Activated naive CD4-positive, alpha-beta T cell treated with Interleukin-2 at 50 U/mL for 16 hours (primary cell): Measurements from ENCODE around the gene RNPEP.
A peak's percentile ranks its signal among the peaks of the same experiment; 100 is the strongest.
"Not testable (repeated sequence)": the region's sequence is repeated elsewhere in the genome, so short reads cannot be mapped to it uniquely, and the experiment has no call there.

Source experiments
- DNase-seq: peaks from one replicate; pipeline ENCODE4 v3.0.0-alpha.2; 2020

Gene RNPEP, protein sequence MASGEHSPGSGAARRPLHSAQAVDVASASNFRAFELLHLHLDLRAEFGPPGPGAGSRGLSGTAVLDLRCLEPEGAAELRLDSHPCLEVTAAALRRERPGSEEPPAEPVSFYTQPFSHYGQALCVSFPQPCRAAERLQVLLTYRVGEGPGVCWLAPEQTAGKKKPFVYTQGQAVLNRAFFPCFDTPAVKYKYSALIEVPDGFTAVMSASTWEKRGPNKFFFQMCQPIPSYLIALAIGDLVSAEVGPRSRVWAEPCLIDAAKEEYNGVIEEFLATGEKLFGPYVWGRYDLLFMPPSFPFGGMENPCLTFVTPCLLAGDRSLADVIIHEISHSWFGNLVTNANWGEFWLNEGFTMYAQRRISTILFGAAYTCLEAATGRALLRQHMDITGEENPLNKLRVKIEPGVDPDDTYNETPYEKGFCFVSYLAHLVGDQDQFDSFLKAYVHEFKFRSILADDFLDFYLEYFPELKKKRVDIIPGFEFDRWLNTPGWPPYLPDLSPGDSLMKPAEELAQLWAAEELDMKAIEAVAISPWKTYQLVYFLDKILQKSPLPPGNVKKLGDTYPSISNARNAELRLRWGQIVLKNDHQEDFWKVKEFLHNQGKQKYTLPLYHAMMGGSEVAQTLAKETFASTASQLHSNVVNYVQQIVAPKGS

GRCh38 chr1:201982623-201983379, at the start of gene RNPEP:
Gene RNPEP, plus strand, starts transcription at chr1:201982648. Its CDS starts 19 bp downstream, at chr1:201982667.
- DNase-seq, result peak; percentile 58

GRCh38 chr1:201933840-201934430, 48.5 kb upstream of the RNPEP start:
- DNase-seq, result no peak

DNA sequence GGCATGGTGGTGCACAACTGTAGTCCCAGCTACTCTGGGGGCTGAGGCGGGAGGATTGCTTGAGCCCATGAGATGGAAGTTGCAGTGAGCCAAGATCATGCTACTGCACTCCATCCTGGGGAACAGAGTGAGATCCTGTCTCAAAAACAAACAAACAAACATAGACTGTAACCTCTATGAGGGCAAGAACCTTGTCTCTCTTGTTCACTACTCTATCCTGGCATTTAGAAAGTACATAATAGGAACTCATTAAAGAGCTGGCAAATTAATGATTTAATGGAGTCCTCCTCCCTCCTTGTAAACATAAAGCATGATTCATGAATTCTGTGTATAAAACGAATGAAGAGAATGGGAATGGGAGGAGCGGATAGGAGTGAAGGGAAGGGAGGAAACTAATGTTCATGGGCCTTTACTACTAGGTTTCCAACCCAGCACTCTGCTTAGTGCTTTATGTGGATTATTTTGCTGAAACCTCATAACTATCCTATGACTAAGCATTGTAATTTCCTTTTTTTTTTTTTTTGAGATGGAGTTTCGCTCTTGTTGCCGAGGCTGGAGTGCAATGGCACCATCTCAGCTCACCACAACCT, 44.7 kb upstream of the RNPEP start:
- no peak for DNase-seq

GRCh38 chr1:201938440-201939035, 43.9 kb upstream of the RNPEP start:
- no peak for DNase-seq

DNA sequence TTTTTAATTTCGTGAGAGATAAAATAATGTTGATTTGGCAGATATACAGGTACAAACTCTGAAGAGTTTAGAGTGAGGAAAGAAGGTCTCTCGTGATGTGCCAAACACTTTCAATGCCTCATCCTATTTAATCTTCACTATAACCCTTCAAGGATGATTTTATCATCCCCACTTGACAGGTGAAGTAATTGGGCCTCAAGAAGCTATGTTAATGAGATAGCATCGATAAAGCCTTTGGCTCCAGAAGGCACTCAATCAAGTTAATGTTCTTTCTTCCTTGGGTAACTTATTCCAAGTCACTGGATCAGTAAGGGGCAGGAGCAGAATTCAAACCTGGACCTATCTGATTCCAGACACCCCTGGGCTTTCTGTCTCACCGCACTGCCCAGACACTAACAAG, 43.3 kb upstream of the RNPEP start:
- no peak for DNase-seq

DNA sequence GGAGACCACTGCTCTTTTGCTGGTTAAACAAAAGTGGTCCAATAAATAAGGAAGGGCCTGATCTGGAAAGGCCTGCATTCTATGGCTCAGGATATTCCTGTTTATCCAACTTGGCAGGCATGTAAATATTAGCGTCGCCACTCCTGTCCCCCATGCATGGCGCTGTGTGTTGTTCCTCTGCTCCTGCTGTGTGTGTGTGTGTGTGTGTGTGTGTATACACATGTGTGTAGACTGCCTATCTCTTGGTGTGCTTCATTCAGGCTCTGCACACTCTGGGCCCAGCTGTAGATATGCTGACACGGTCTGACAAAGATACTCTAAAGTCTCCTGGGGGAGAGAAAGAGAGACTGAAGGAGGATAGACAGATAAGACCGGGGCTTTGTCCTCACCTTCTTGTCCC, 42.9 kb upstream of the RNPEP start:
- no peak for DNase-seq

DNA sequence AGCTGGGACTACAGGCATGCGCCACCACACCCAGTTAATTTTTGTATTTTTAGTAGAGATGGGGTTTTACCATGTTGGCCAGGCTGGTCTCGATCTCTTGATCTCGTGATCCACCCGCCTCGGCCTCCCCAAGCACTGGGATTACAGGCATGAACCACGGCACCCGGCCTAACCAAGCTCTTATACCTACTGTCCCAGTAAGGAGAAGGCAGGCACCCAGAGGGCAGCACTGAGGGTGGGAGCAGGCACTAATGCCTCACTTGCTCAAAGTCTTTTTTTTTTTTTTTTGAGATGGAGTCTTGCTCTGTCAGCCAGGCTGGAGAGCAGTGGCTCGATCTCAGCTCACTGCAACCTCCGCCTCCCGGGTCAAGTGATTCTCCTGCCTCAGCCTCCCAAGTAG, 42.1 kb upstream of the RNPEP start:
- not testable (repeated sequence) for DNase-seq

- no peak for DNase-seq
Observed at GRCh38 chr1:201941420-201942128, 40.9 kb upstream of the RNPEP start.

GRCh38 chr1:201942129-201942495, 40.3 kb upstream of the RNPEP start:
- DNase-seq, result no peak

DNA sequence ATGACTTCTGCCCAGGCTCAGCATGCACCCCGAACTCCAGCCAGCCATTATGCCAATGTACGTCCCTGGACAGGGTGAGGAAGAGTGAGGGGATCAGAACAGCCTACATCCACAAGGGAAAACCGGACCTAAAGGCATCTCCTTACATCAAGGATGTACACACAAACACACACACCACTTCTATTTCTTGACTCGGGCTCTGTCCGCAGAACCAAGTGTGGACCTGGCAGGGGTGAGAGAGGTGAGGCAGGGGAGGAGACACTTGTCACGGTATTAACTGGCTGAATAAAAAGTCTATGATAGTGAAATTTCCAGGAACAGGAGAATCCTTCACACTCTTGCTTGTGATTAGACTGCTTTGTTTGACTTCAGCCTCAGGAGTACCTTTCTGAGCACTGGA, 38.4 kb upstream of the RNPEP start:
- no peak for DNase-seq

DNA sequence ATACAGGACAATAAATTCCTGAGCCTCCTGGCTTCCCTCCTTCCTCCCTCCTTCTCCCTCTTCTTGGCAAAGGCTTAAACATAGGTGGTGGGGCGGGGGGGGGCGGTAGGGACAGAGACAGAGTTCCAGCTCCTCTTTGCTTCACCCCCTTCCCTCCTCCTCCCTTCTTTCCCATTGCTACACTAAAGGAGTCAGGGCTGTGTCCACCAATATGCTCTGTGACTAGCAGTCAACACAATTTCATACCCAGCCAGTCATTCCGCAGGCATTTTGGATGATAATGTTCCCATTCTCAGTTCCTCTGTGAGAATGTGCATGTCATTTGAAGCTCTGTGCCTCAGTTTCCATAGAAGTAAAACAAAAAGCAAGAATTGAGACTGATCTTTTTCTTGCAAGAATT, 37.8 kb upstream of the RNPEP start:
- DNase-seq, result no peak

DNA sequence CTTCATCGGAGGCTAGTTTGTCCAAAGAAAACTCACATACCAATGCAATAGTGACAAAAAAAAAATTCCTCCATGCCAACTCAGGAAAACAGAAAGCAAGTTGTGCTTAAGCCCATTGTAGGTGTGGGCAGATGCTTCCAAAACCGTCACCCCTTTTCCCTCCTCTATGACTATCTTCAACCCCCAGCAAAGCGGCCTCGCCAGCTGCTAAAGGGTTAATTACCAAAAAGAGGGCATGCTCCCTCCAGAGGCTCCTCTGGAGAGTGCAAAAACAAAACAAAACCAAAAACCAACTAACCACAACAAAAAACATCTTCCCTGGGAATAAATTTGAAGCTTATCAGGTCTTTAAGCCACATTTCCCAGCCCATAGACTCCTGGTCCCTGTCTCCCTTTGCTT, 37.3 kb upstream of the RNPEP start:
- DNase-seq, result no peak

GRCh38 chr1:201945863-201946223, 36.6 kb upstream of the RNPEP start:
- DNase-seq, result no peak

DNA sequence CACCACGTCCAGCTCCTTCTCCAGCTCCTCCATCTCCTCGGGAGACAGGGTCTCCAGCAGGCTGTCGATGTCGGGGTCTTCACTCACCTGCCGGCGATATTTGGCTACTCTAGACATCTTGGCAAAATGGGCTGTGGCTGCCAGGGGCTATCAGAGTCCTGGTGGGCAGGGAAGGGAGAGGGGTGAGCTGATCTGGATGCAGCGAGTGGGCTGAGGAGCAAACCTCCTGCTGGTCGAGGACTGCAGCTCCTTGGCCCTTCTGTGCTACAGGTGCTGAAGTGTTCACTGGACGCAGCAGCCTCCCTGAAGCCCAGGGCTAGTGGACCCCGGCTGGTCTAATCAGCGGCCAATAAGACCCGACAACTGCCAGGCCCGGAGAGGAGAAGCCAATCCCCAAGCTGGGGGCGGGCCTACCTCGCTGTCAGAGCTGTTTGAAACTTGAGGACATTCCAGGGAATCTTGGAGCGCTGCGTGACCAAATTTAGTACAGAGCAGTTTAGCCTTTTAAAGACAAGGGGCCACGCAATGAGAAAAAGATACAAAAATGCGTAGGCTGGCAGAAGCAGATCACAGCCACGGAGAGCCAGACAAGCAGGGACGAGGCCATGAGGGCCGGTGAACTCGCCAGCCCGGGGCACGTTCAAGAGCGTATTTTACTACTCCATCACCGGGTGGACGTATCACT, 36.1 kb upstream of the RNPEP start, which contains the start of gene LMOD1:
Gene LMOD1, minus strand, starts transcription at position 325 of the 685 bp plus-strand sequence. Its CDS starts 208 bp downstream, at position 117.
- DNase-seq, result no peak

DNA sequence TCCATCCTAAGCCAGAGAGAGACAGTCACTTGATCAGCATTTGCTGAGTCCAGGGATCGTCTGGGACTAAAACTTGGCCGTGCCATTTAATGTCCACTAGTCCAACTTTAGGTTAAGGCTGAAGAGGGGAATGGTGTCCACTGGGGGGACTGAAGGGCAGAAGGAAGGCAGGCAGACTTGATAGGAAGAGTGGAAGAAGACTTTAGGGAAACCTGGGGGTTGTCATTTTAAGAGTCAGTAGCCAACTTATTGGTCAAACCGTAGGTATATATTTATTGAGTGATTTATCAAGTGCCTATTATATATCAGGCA, 34.8 kb upstream of the RNPEP start:
- DNase-seq, result no peak

GRCh38 chr1:201949491-201949890, 33.0 kb upstream of the RNPEP start:
- DNase-seq, result no peak

- DNase-seq, result peak; percentile 26
Observed at GRCh38 chr1:201954263-201955008, 28.0 kb upstream of the RNPEP start.

GRCh38 chr1:201955009-201955728, 27.3 kb upstream of the RNPEP start, which contains the start of gene TIMM17A:
Gene TIMM17A, plus strand, starts transcription at chr1:201955503. Its CDS starts 24 bp downstream, at chr1:201955527.
- peak; percentile 96 for DNase-seq

GRCh38 chr1:201955729-201956143, 26.7 kb upstream of the RNPEP start:
- DNase-seq, result no peak

GRCh38 chr1:201958348-201958747, 24.1 kb upstream of the RNPEP start:
- DNase-seq, result no peak
